HL-60 (cell line): ENCODE measurements around the gene R3HDM2.

ENCODE experiments used
- DNase-seq, 2 experiments: peaks; one replicate each; pipeline ENCODE4 v3.0.0-alpha.2; 2010 to 2020; ENCODE audit warnings: low read depth in 1 of 2, low spot score in 1 of 2
- H3K27ac ChIP-seq: fragments of 250-450 bp; sonication (Bioruptor Pico); replicated peaks from 2 replicates; pipeline ENCODE4 v1.5.1; 2020; ENCODE audit warnings: mild to moderate bottlenecking, moderate library complexity
- H3K27me3 ChIP-seq: fragments of 250-450 bp; sonication (Bioruptor Pico); 2 replicates; pipeline ENCODE4 v1.5.1; 2021; ENCODE audit warnings: mild to moderate bottlenecking, moderate library complexity; ENCODE audit not compliant: insufficient read depth, poor library complexity, severe bottlenecking
- H3K4me3 ChIP-seq: replicated peaks from 2 replicates; pipeline ENCODE4 v1.5.1; 2011; ENCODE audit warnings: mild to moderate bottlenecking, control low read depth, low read length; ENCODE audit not compliant: insufficient read depth
- GABPA ChIP-seq: IDR thresholded peaks from 2 replicates; pipeline ENCODE4 v1.6.1; 2012; ENCODE audit warnings: low read depth
- POLR2AphosphoS5 ChIP-seq: IDR thresholded peaks from 2 replicates; pipeline ENCODE4 v1.6.1; 2012; ENCODE audit warnings: low read depth

The R3HDM2 gene

DNA sequence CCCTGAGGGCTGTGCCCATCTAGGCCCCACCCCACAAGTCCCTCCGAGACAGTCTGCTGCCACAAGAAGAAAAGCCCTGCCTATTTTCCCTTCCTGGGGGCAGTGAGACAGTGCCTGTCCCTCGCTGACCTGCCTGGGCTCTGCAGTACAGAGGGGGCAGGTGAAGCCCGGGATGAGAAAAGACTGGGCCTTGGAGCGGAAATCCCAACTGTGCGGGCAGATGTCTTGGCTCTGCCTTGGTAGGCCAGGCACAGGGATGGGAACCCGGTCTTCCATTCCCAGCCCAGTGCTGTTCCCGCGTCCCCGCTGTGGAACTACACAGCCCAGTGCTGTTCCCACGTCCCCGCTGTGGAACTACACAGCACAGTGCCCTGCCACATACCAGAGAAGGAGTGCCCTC lies 227.1 kb downstream of the R3HDM2 start:
- H3K27me3 ChIP-seq, result no peaks in the 10 kb centered on the region
- no peak for DNase-seq
- no peak overlapping the region for H3K27ac ChIP-seq
- TF ChIP-seq POLR2AphosphoS5 (no peak), GABPA (no peak)
- H3K4me3 ChIP-seq, result no peak overlapping the region
